Measurements from ENCODE around the gene OR4K17. TPM values are rescaled to one million over a fixed set of nuclear protein-coding genes. Genes with fewer than 3 reads are reported as not detected.
"Not testable (repeated sequence)": the region's sequence is repeated elsewhere in the genome, so short reads cannot be mapped to it uniquely, and the experiment has no call there.

Gene OR4K17
- total RNA-seq = not detected

GRCh38 chr14:20110438-20110837 lies at the start of gene OR4K17:
Gene OR4K17, plus strand, starts transcription at chr14:20110739. Its CDS starts 6,761 bp downstream, at chr14:20117500.
- Mint-ChIP-seq H3K9me3 (no peaks in the 10 kb centered on the region), H3K27me3 (no peaks in the 10 kb centered on the region), H3K27ac (no peak within 1 kb of the TSS), H3K4me3 (no peak within 1 kb of the TSS), H3K36me3 (ENCODE audit: low read depth) (no peaks in the 10 kb centered on the region), H3K4me1 (ENCODE audit: low read depth) (no peaks in the 10 kb centered on the region)
- CTCF ChIA-PET = no interaction called here
- TF ChIP-seq, protein P1, sequence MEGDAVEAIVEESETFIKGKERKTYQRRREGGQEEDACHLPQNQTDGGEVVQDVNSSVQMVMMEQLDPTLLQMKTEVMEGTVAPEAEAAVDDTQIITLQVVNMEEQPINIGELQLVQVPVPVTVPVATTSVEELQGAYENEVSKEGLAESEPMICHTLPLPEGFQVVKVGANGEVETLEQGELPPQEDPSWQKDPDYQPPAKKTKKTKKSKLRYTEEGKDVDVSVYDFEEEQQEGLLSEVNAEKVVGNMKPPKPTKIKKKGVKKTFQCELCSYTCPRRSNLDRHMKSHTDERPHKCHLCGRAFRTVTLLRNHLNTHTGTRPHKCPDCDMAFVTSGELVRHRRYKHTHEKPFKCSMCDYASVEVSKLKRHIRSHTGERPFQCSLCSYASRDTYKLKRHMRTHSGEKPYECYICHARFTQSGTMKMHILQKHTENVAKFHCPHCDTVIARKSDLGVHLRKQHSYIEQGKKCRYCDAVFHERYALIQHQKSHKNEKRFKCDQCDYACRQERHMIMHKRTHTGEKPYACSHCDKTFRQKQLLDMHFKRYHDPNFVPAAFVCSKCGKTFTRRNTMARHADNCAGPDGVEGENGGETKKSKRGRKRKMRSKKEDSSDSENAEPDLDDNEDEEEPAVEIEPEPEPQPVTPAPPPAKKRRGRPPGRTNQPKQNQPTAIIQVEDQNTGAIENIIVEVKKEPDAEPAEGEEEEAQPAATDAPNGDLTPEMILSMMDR (IDR thresholded peaks at IDR 0.05) = no peak
- intact Hi-C loops (cut with micrococcal nuclease) = no loop called here
- DNase-seq (no peak), ATAC-seq (no peak)
- POLR2A ChIA-PET = no interaction called here

- TF ChIP-seq, protein P1 (IDR thresholded peaks at IDR 0.05) = no peak
- ATAC-seq = no peak
- ChIA-PET CTCF (no interaction called here), POLR2A (no interaction called here)
- H3K4me3 Mint-ChIP-seq = no peak overlapping the region
- no peak for DNase-seq
- H3K9me3 Mint-ChIP-seq = no peaks in the 10 kb centered on the region
- H3K27me3 Mint-ChIP-seq = no peaks in the 10 kb centered on the region
- intact Hi-C loops (cut with micrococcal nuclease) = no loop called here
- H3K27ac Mint-ChIP-seq = no peak overlapping the region
- no peaks in the 10 kb centered on the region for H3K4me1 Mint-ChIP-seq (ENCODE audit: low read depth)
- no peaks in the 10 kb centered on the region for H3K36me3 Mint-ChIP-seq (ENCODE audit: low read depth)
Observed at GRCh38 chr14:20092050-20092449, 18.5 kb upstream of the OR4K17 start.

GRCh38 chr14:20093442-20093841 lies 17.1 kb upstream of the OR4K17 start:
- ATAC-seq (no peak), DNase-seq (no peak)
- TF ChIP-seq, protein P1 (IDR thresholded peaks at IDR 0.05) = no peak
- H3K9me3 Mint-ChIP-seq = no peaks in the 10 kb centered on the region
- no peaks in the 10 kb centered on the region for H3K4me1 Mint-ChIP-seq (ENCODE audit: low read depth)
- intact Hi-C loops (cut with micrococcal nuclease) = no loop called here
- no peak overlapping the region for H3K4me3 Mint-ChIP-seq
- no peak overlapping the region for H3K27ac Mint-ChIP-seq
- no peaks in the 10 kb centered on the region for H3K27me3 Mint-ChIP-seq
- CTCF ChIA-PET = no interaction called here
- H3K36me3 Mint-ChIP-seq (ENCODE audit: low read depth) = no peaks in the 10 kb centered on the region
- POLR2A ChIA-PET = no interaction called here

DNA sequence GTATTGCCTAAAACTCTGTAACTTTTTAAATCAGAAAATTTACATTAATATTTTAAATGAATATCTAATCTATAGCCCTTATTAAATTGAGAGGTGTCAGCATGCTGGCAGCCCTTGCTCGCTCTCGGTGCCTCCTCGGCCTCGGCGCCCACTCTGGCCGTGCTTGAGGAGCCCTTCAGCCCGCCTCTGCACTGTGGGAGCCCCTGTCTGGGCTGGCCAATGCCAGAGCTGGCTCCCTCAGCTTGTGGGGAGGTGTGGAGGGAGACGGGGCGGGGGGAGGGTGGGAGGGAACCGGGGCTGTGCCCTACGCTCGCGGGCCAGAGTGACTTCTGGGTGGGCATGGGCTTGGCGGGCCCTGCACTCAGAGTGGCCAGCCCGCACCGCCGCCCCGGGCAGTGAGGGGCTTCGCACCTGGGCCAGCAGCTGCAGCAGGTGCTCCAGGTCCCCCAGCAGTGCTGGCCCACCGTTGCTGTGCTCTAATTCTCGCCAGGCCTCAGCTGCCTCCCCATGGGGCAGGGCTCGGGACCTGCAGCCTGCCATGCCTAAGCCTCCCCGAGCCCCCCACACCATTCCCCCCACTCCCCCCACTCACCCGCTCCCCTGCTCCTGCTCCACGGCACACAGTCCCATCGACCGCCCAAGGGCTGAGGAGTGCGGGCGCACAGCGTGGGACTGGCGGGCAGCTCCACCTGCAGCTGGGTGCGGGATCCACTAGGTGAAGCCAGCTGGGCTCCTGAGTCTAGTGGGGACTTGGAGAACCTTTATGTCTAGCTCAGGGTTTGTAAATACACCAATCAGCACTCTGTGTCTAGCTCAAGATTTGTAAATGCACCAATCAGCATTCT lies 11.4 kb upstream of the OR4K17 start:
- DNase-seq; H3K9me3 Mint-ChIP-seq; H3K27ac Mint-ChIP-seq; CTCF ChIA-PET; H3K4me3 Mint-ChIP-seq; ATAC-seq; H3K27me3 Mint-ChIP-seq; POLR2A ChIA-PET; intact Hi-C loops (cut with micrococcal nuclease); H3K36me3 Mint-ChIP-seq (ENCODE audit: low read depth); H3K4me1 Mint-ChIP-seq (ENCODE audit: low read depth): not testable (repeated sequence)

DNA sequence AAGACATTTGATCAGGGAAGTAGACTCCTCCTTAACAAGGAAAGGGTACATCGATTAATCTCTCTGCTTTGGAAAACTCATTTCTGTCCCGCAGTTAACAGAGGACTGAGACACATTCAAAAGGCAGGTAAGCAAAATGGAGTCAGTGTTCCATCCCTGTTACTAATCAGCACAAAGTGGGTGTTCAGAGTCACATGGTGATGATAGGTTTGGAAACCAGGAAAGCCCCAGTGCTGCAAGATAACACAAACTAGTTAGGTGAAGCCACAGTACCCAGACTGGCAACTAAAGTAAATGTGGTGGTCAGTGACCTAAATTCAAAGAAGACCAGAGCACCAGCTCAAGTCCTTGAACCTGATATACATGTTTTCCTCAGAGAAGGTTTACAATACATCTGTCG lies 1.8 kb downstream of the OR4K17 start:
- DNase-seq (no peak), ATAC-seq (no peak)
- no peaks in the 10 kb centered on the region for H3K4me1 Mint-ChIP-seq (ENCODE audit: low read depth)
- intact Hi-C loops (cut with micrococcal nuclease) = no loop called here
- H3K9me3 Mint-ChIP-seq = no peaks in the 10 kb centered on the region
- POLR2A ChIA-PET = no interaction called here
- TF ChIP-seq, protein P1 (IDR thresholded peaks at IDR 0.05) = no peak
- CTCF ChIA-PET = no interaction called here
- no peak overlapping the region for H3K4me3 Mint-ChIP-seq
- no peaks in the 10 kb centered on the region for H3K36me3 Mint-ChIP-seq (ENCODE audit: low read depth)
- no peak overlapping the region for H3K27ac Mint-ChIP-seq
- H3K27me3 Mint-ChIP-seq = no peaks in the 10 kb centered on the region
